SU-DHL-6 (cell line): ENCODE results near the gene STK10.

ENCODE experiments used
- CTCF ChIP-seq: fragments of 200-600 bp; sonication (generic); IDR thresholded peaks from one replicate; pipeline ENCODE4 v1.5.1; 2017; ENCODE audit warnings: antibody characterized with exemption, mild to moderate bottlenecking, low read length, moderate library complexity; ENCODE audit not compliant: insufficient read depth, poor library complexity, severe bottlenecking
- EZH2phosphoT487 ChIP-seq: fragments of 200-600 bp; sonication (generic), shearing (Covaris generic); conservative IDR thresholded peaks from 2 replicates; pipeline ENCODE4 v1.6.1; 2018; ENCODE audit warnings: mild to moderate bottlenecking, antibody characterized with exemption, low read length, moderate library complexity, mixed read lengths

- TF ChIP-seq CTCF (peak; percentile 75), EZH2phosphoT487 (no peak)
Observed at GRCh38 chr5:172188033-172188892, at the start of gene STK10.
